OCI-M1 (cell line): Measurements from ENCODE around the gene VPS50.
A peak's percentile ranks its signal among the peaks of the same experiment; 100 is the strongest.
"Not testable (repeated sequence)": the region's sequence is repeated elsewhere in the genome, so short reads cannot be mapped to it uniquely, and the experiment has no call there.

Experiments
- DNase-seq: peaks from one replicate; lab custom pipeline; 2025; lab: John Stamatoyannopoulos, UW

The VPS50 gene

DNA sequence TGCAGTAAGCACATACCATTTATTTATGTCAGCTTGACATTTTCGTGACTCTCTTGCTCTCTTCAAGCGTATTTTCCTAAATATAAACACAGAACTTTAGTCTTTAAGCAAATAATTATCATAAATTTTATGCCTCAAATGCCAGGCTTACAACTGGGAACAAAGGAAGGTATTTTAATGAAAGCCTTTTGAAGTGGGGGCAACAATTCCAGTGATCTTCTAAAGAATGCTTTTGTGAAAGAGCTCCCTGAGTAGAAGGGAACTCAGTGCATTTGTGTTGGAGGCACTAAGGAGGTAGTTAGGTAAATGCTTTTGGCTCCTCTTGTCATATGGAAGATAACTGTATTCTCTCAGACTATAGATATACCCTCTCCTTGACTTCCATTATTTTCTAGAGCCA is 104.9 kb downstream of the VPS50 start:
- DNase-seq: no peak

DNA sequence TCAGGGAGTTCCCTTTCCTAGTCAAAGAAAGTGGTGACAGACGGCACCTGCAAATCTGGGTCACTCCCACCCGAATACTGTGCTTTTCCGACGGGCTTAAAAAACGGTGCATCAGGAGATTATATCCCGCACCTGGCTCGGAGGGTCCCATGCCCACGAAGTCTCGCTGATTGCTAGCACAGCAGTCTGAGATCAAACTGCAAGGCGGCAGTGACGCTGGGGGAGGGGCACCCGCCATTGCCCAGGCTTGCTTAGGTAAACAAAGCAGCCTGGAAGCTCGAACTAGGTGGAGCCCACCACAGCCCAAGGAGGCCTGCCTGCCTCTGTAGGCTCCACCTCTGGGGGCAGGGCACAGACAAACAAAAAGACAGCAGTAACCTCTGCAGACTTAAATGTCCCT is 110.0 kb downstream of the VPS50 start:
- not testable (repeated sequence) for DNase-seq

DNA sequence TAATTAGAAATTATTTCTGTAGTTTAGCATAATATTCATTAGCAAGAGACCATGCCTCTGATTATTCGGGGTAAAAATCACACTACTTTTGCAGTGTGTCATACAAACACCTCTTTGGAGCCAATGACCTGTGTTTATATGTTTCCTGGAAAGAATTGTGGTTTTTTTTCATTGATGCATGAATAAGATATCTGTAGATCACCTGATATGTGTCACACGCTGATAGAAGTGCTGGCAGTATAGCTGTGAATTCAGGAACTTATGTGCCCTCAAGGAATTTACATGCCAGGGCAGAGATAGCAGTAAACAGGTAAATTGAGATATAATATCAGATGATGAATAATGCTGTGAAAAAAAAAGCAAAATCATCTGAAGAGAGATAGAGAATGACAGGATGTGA is 118.2 kb downstream of the VPS50 start:
- DNase-seq: no peak

DNA sequence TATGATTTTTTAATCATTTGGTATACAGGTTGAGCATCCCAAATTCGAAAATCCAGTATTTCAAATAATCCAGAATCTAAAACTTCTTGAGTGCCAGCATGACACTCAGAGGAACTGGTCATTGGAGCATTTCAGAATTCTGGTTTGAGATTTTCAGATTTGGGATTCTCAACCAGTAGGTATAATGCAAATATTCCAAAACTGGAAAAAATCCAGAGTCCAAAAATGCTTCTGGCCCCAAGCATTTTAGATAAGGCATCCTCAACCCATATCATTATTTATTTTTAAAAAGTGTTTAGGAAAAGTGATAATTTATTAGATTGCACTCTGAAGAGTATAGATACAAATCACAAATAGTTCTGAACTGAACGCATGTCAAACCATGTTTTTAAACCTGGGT is 120.7 kb downstream of the VPS50 start:
- no peak for DNase-seq

DNA sequence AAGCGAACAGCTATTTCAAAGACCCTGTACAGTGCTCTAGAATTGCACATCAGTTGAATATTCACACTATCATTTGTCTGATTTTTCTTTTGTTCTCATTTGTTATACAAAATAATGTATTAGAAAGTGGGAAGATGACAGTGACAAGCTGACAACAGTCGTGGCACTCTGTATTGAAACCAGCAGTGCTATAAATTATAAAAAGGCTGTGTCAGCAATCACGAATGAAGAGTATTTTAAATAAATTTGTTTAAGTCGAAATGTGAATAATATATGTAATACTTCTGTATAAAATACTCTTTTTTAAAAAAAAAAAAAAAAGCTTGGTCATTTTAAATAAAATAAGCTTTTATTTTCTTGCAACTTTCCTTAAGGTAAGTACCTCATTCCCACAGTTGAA is 122.6 kb downstream of the VPS50 start:
- no peak for DNase-seq

DNA sequence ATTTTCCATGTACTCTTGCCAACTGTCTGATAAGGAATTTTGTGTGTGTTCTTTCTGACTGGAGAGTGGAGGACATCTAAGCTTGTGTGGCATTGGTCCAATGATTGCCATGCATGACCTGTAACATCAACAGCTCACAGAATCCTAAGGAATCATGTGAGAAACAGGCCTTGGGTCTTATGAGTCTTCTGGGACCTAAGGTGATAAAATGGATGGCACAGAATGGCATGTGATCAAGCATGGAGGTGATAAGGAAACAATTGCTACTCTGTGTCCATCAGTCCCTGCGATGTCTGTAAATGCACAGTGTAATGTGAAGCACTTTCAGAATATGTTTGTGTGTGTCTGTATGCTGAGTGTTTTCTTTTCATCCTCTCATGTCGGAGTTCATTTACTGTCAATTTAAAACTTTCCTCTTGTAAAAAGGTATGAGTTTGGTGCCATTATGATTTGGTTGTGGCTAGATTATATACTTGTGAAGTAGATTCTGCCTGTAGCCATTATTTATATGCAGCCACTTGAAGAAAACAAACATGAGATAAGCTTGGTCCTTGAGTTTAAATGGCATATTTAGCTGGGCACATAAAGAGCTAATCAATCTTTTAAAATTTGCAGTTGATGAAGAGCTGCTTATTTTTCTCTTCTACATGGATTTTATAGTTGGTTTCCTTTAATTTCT is 127.5 kb downstream of the VPS50 start:
- DNase-seq: no peak

DNA sequence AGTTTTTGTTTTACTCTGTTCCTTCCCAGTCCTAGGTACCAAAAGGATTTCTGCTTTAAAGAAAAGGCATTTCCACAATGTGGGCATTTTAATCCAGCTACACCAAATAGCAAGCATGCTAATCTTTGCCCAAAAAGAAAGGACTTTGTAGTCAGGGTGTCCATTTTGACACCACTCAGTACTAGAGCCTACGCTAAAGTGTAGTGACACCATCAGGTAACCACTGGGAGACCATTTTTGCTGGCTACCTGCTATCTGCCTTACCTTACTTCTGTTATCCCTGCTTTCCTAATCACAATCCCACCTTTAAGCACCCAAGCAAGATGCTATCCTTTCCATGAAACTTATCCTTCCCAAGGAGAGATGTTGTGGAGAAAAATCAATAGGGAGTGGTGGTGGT is 129.7 kb downstream of the VPS50 start:
- no peak for DNase-seq

DNA sequence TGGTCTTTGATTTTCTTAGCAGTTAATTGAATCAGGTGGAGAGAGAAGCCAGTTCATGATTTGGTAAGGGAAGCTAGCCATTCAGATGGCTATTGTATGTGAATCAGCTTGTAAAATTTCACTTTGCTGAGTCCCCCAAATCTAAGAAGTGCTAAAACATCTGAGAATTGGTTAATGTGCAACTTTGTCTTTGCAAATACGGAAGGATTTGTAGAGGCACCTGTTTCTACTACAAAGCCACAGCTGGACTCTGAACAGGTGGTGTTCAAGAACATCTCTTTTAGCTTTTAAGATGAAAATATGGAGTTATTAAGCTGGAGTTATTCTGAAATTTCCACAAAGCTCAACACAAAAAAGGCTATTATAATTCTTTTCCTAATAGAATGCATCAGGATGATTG is 132.6 kb downstream of the VPS50 start:
- DNase-seq: no peak

DNA sequence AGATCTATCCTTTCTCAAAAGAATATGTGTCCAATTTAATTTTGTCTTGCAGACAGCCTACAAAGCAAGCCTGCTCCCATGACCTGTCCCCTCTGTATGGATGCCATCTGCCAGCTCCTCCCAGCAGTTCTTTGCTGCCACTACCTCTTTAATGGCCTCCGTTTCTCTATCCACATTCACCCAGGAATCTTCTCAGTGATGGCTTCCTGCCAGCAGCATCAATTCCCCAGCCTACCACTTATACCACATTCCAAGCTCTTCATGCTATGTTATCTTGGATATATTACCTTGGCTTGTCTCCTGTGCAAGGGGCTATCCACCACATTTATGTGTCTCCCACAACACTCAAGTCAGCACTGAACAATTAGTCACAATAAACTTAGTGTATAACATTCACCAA is 133.2 kb downstream of the VPS50 start:
- no peak for DNase-seq

DNA sequence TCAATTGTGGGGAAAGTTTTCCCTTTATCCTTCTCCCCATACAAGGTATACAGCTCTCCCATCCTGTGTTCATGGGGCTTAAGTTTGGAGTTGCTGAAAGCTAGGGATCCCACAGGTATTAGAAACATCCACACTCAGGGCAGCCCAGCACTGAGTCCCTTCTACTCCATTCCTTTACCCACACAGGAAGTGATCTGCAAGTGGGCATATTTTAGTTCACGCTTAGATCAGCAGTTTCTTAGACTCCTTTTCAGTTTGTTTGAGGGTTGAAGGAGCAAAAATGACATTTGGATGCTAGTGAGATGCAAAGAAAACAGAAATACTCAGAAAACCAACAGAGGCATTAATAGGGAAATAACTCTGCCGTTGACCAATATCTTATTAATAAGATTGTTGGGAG is 134.7 kb downstream of the VPS50 start:
- DNase-seq: no peak

DNA sequence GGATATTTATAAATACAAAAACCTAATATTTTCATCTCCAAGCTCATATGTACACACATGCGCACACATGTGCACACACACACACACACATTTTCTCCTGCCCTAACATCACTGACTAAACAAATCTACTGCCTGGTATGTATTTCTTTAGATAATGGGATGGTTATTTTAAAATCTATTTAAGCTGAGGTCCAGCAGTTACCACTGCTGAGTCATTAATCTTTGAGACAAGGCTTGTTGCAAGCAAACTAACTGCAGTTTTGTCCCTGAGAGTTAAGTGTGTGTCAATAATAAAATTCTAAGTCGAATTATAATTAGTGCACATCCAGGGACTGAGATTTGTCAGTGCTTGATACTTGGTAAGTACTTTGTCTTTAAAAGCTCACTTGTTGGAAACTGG is 135.1 kb downstream of the VPS50 start:
- peak; percentile 50 for DNase-seq

DNA sequence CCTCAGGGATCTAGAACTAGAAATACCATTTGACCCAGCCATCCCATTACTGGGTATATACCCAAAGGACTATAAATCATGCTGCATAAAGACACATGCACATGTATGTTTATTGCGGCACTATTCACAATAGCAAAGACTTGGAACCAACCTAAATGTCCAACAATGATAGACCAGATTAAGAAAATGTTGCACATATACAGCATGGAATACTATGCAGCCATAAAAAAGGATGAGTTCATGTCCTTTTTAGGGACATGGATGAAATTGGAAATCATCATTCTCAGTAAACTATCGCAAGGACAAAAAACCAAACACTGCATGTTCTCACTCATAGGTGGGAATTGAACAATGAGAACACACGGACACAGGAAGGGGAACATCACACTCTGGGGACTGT is 138.8 kb downstream of the VPS50 start:
- DNase-seq: not testable (repeated sequence)

DNA sequence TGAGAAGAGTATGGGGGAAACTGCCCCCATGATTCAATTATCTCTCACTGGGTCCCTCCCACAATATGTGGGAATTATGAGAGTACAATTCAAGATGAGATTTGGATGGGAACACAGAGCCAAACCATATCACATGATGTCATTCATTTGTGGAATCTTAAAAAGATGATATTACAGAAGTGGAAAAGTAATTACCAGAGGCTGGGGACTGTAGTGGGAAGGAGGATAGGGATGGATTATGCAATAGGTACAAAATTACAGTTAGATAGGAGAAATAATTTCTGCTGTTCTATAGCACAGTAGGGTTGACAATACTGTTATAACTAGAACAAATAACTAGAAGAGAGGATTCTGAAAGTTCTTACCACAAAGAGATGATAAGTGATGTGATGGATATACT is 141.4 kb downstream of the VPS50 start:
- DNase-seq: no peak

DNA sequence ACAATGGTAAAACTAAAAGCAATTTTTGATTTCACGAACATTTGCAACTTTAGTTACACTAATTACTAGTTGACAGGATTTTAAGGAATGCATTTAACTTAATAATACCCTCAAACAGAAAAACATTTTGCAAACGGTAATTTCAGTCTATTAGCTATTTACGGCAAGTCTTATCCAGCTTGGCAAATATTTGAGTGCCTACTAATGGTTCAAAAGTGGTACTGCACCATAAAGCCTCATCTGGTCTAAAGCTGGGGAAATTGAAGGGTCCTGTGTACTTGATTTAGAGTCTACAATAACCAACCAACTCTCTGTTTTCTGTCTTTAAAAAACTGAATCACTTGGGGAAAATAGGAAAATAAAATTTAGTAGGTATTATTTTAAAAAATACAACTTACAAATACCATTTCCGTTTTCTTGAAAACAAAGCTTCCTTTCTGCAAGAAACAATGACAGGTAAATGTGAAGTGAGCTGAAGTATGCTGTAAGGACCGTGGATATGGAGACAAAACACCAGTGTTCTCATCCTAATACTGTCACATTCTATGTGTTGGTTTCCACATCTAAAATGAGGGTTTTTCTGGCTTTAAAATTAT is 142.3 kb downstream of the VPS50 start:
- DNase-seq: peak; percentile 88

DNA sequence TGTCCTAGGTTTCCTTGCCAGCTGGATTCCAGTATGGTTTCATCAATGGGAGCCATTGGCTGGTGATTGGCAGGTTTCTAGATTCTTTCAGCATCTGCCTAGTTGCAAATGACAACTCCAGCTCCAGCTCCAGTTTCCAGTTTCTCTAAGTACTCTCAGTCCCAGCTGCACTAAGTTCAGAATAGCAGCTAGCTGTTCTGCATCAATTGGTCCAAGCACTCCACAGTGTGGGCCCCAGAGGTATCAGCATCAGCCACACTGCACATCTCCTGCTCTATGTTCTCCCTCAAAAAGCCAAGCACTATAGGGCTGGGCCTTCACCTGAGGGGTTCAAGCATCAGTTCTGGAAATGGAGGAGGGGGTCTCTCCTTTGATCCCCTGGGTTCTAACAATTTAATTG is 143.4 kb downstream of the VPS50 start:
- DNase-seq: no peak

DNA sequence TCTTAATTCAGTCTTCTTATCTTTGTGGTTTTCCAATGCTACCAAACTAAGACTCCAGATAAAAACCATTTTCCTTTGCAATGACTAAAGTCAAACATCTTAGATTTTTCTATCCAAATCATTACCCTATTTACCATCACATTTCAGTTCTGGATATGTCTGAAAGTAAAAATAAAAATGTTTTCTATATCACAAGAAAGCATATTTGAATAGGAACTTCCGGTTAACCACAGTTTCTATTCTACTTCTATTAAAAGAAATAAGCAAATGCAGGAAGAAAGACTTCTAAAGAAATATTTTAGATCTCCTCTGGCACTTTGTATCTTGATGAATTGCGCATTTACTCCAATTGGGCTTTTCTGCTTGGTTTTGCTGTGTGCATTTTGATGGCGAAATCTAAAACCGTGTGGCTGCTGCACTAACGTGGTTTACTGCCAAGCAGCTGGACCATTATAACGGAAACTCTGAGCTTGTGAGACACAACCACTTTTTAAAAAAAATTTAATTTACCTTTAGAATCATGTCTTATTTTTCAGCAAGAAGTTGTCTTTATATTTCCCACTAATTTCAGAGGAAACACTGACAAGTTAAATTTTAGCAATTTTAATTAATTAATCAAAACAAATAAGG is 146.1 kb downstream of the VPS50 start:
- no peak for DNase-seq

DNA sequence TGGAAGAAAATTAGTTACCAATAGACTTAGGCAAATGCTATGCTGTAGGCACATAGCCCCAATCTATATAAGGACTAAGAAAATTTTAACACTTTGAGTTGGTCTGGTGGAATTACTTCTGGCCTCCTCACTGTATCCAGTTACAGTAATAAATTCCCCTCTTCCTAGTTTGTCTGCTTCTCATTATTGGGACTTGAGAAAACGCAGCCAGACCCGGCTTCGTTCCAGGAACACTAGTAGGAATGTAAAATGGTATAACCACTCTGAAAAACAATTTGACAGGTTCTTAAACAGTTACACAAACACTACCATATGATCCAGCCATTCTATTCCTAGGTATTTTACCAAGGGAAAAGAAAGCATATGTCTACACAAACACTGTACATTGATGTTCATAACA is 150.2 kb downstream of the VPS50 start:
- DNase-seq: no peak

DNA sequence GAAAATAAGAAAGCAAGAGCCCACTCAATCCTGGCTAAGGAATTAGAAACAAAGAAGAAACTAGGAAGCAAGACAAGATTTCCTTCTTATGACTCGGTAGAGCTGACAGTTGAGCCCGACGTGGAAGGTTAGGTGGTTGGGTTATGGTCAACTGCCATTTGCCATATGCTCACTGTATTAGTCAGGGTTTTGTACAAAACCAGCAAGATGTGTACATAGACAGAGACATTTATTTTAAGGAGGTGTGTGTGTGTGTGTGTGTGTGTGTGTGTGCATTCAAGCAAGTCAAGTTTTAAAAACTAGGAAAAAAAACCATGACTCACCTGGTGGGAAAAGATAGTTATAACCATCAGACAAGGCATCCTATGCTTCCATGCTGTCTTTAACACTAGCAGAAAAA is 158.5 kb downstream of the VPS50 start:
- DNase-seq: no peak

DNA sequence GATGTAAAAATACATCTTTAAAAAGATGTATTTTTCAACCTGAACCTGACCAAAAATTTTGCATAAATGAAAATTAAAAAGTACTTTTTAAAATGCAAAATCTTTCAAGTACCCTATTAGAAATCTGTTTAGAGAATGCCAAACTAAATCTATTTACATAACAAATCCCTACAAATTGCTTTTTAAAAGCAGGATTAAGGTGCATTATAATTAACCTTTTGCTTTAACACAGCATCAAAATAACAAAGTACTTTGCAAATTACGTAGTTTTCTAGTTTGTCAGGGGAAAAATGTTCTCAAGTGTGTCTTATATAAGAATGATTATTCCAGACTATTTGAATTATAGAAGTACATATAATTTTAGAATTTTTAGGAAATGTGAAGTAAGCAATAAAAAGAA is 160.8 kb downstream of the VPS50 start:
- no peak for DNase-seq

DNA sequence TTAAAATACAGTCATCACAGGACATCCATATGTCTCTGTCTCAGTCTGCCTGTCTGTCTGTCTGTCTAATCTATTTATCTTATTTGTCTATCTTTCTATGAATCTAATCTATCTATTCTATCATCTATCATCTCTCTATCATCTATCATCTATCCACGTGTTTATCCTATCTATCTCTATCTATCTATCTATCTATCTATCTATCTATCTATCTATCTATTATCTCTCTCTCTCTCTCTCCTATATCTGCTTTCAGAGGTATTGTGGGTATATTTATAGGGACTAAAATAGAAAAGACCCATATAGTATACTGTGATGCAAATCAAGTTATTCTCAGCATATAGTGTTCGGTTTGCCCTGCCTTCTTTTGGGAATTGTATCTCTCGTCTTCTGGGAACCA is 167.5 kb downstream of the VPS50 start:
- DNase-seq: no peak

DNA sequence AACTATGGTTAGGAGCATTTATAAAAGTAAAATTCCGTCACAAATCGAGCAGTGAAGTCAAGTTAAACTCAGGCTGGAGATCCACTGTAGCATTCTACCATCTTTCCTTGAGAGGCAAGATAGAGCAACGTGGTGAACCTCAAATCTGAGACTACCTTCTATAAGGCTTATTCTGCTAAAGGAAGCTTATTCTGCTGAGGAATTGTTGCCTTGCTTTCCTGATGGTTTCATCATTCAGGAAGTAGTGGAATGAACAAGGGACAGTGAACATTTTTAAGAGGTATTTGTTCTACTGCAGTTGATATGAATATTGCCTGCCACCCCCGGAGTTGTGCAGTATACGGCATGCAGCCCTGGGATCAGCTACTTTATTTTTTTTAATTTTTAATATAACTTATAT is 170.8 kb downstream of the VPS50 start:
- peak; percentile 70 for DNase-seq

DNA sequence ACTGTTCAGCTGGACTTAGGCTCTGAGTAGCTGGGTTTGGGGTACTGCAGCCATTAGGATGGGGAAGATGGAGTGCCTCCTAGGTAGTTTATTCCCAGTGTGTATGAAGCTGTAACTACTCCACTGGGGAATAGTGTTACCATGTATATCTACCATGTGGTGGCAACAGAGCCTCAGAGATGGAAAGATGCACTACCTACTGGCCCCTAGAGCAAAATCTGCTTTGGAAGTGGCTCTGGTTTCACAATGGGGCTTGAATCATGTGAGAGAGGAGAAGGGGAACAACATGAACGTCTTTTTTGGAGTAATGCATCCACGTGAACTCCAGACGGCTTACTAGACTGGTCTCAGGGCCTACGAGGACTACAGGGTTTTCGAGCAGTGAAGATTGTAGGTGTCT is 175.1 kb downstream of the VPS50 start:
- no peak for DNase-seq

DNA sequence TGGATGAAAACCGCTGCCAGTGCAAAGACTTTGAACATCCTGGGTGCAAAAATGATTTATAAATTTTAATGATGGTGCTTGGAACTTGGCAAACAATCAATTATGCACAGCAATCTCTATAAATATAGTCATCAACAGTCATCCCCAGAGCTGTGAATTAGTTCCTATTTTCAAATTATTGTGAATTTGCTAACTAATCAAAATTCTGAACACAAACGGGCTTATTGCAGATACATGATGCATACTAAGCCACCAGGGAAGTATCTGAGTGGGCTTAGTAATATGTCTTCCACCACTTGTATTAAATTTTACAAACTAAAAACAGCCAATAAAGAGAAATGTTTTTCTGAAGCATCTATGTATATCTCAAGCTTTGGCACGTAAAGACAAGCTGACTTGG is 177.2 kb downstream of the VPS50 start:
- no peak for DNase-seq
